B cell (primary cell): ENCODE results near the gene PDE3B. TPM values are rescaled to one million over a fixed set of nuclear protein-coding genes. Genes with fewer than 3 reads are reported as not detected.

Experiments
- ATAC-seq: fragments of 200-7000 bp; cut with Tn5 transposase; one replicate; pipeline ENCODE4 v1.10.0; 2021; ENCODE audit warnings: low read depth, mild to moderate bottlenecking, moderate number of reproducible peaks, moderate library complexity
- CTCF ChIA-PET: fragments of 350-600 bp; sonication (Branson Sonifier 250); formaldehyde crosslinking; loops from one replicate; lab custom pipeline; 2021; ENCODE audit warnings: antibody characterized with exemption, inconsistent platforms; lab: Charles Lee
- POLR2A ChIA-PET: fragments of 350-600 bp; sonication (Branson Sonifier 250); formaldehyde crosslinking; loops from one replicate; lab custom pipeline; 2021; ENCODE audit warnings: antibody characterized with exemption; lab: Charles Lee
- DNase-seq: peaks from one replicate; pipeline ENCODE4 v3.0.0; 2013
- H2AFZ ChIP-seq: 2 replicates; pipeline ENCODE4 v1.6.1; 2012; ENCODE audit warnings: mild to moderate bottlenecking, low read depth, low read length; ENCODE audit not compliant: insufficient read depth, poor library complexity, severe bottlenecking
- H3K27ac ChIP-seq, 2 donors: 1 replicate in 1 of 2; 2 replicates in 1 of 2; pipeline ENCODE4 v1.5.1; 2012 to 2013; ENCODE audit warnings: low read length in 2 of 2, mild to moderate bottlenecking in 2 of 2, moderate library complexity in 1 of 2
- H3K27me3 ChIP-seq, 4 experiments: fragments of 200-600 bp in 1 of 4; sonication (generic) in 1 of 4; replicated peaks in 1 of 4; 1 replicate in 2 of 4; 2 replicates in 2 of 4; pipeline versions ENCODE4 v1.6.1 to v1.7.0; 2013 to 2016; ENCODE audit warnings: low read length in 3 of 4, mild to moderate bottlenecking in 2 of 4, mixed read lengths in 1 of 4, moderate library complexity in 1 of 4; ENCODE audit not compliant: insufficient read depth in 4 of 4, control insufficient read depth in 3 of 4; ENCODE audit errors: control extremely low read depth in 1 of 4
- H3K36me3 ChIP-seq, 2 experiments: replicated peaks in 1 of 2; 1 replicate in 1 of 2; 2 replicates in 1 of 2; pipeline versions ENCODE4 v1.6.1 to v1.7.1; 2013; ENCODE audit warnings: low read length in 1 of 2; ENCODE audit not compliant: insufficient read depth in 2 of 2, control insufficient read depth in 1 of 2; ENCODE audit errors: control extremely low read depth in 1 of 2, extremely low read depth in 1 of 2
- H3K4me1 ChIP-seq, 2 donors: fragments of 200-600 bp in 1 of 2; sonication (generic) in 1 of 2; 1 replicate in 1 of 2; 2 replicates in 1 of 2; pipeline versions ENCODE4 v1.5.1 to v1.6.1; 2013 to 2017; ENCODE audit warnings: low read length in 2 of 2; ENCODE audit not compliant: control insufficient read depth in 2 of 2, insufficient read depth in 2 of 2
- H3K4me2 ChIP-seq: replicated peaks from 2 replicates; pipeline ENCODE3; 2012; ENCODE audit warnings: mild to moderate bottlenecking, low read depth, low read length; ENCODE audit not compliant: poor library complexity, severe bottlenecking
- H3K4me3 ChIP-seq, 5 experiments: fragments of 200-600 bp in 1 of 5; sonication (generic) in 1 of 5; 1 replicate in 3 of 5; 2 replicates in 2 of 5; pipeline versions ENCODE4 v1.5.1 to v1.7.0; 2011 to 2016; ENCODE audit warnings: low read length in 4 of 5, mild to moderate bottlenecking in 4 of 5, low read depth in 2 of 5, control low read depth in 1 of 5, moderate library complexity in 1 of 5; ENCODE audit not compliant: insufficient read depth in 1 of 5; ENCODE audit errors: control extremely low read depth in 1 of 5, extremely low read depth in 1 of 5
- H3K79me2 ChIP-seq: fragments of 200-600 bp; sonication (generic); one replicate; pipeline ENCODE4 v1.6.0; 2016; ENCODE audit warnings: low read length; ENCODE audit not compliant: control insufficient read depth, insufficient read depth
- H3K9ac ChIP-seq: fragments of 200-600 bp; sonication (generic); 2 replicates; pipeline ENCODE4 v1.6.1; 2017; ENCODE audit warnings: mild to moderate bottlenecking, low read length, moderate library complexity
- H3K9me3 ChIP-seq, 3 donors: one replicate each; pipeline versions ENCODE4 v1.6.1 to v1.7.1; 2013; ENCODE audit warnings: low read length in 2 of 3; ENCODE audit not compliant: control insufficient read depth in 2 of 3, insufficient read depth in 1 of 3; ENCODE audit errors: control extremely low read depth in 1 of 3
- H4K20me1 ChIP-seq: 2 replicates; pipeline ENCODE4 v1.6.0; 2012; ENCODE audit warnings: mild to moderate bottlenecking, low read length; ENCODE audit not compliant: insufficient read depth, control insufficient read depth, poor library complexity, severe bottlenecking
- H3K27ac Mint-ChIP-seq: one replicate; pipeline ENCODE4 v1.8.0; 2021; ENCODE audit warnings: mixed read lengths
- H3K27me3 Mint-ChIP-seq: one replicate; pipeline ENCODE4 v1.8.0; 2021; ENCODE audit warnings: mixed read lengths
- H3K4me1 Mint-ChIP-seq: one replicate; pipeline ENCODE4 v1.8.0; 2021; ENCODE audit warnings: mixed read lengths
- H3K4me3 Mint-ChIP-seq: one replicate; pipeline ENCODE4 v1.8.0; 2021; ENCODE audit warnings: mixed read lengths
- H3K9me3 Mint-ChIP-seq: one replicate; pipeline ENCODE4 v1.8.0; 2022; ENCODE audit warnings: mixed read lengths; ENCODE audit not compliant: insufficient read depth
- EZH2 ChIP-seq: IDR thresholded peaks from 2 replicates; pipeline ENCODE4 v1.6.1; 2012; ENCODE audit warnings: borderline replicate concordance, low read depth, mild to moderate bottlenecking, moderate library complexity, low read length; ENCODE audit not compliant: insufficient read depth, poor library complexity, severe bottlenecking
- WGBS: methylation state at CpG from one replicate; pipeline ENCODE4 v1.1.5; 2013; ENCODE audit warnings: missing lambda C conversion rate; ENCODE audit not compliant: insufficient coverage; 5-methylcytosine and 5-hydroxymethylcytosine counted together
- intact Hi-C: fragments of 100-400 bp; cut with micrococcal nuclease; formaldehyde crosslinking; loops from one replicate; pipeline ENCODE4 v1.10.0; 2022
- polyA plus RNA-seq: library from polyadenylated mRNA; depleted of rRNA; stranded (reverse); fragments of >200 nt; gene quantifications from 2 replicates; pipeline ENCODE4 v1.2.3, GENCODE V29; 2012
- small RNA-seq: library from RNA; depleted of rRNA; stranded (forward); fragments of <200 nt; gene quantifications from one replicate; pipeline ENCODE3, GENCODE V24; 2012; ENCODE audit warnings: low replicate concordance, low read depth; ENCODE audit not compliant: insufficient read length
- total RNA-seq, 2 donors: library from RNA; stranded (reverse); fragments of 120-200 nt in 1 of 2; gene quantifications; 1 replicate in 1 of 2; 2 replicates in 1 of 2; pipeline versions ENCODE4 v1.2.3 to v1.2.4, GENCODE V29; 2013 to 2022
- TF ChIP-seq, protein P1 (sequence below): fragments of 200-600 bp; IDR thresholded peaks from one replicate; pipeline ENCODE4 v1.8.0; 2022; ENCODE audit warnings: antibody characterized with exemption, mild to moderate bottlenecking

PDE3B gene
- total and polyA plus RNA-seq, 2 donors (not counting 1 experiment from before 2014, with no cell fraction given), result 1.0 to 60.7 TPM

DNA sequence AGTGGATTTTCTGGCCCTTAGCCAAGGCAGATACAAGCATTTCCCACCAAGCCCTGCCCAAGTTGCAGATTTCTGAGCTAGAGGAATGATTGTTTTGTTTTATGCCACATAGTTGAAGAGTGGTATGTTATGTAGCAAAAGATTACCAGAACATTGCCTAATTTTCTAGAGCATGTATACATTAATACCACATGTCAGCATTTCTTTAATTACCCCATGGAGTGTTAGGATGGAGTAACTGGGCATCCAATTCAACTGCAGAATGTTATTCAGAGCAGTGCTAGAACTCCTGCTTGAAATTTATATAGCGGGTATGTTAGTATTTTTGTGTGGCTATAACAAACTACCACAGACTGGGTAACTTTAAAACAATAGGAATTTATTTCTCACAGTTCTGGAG is 272.8 kb downstream of the PDE3B start:
- Histone ChIP-seq H3K4me1 (no peaks in the 10 kb centered on the region), H3K9me3 (no peaks in the 10 kb centered on the region), H3K4me2 (no peak overlapping the region), H3K36me3 (no peaks in the 10 kb centered on the region), H3K79me2 (no peaks in the 10 kb centered on the region), H4K20me1 (no peaks in the 10 kb centered on the region), H3K4me3 (no peak overlapping the region), H3K27ac (no peak overlapping the region), H2AFZ (no peak overlapping the region), H3K27me3 (peaks cover 0 to 7% (median 0%) of the 10 kb centered on the region in 4 experiments), H3K9ac (no peak overlapping the region)
- WGBS, result no CpG with 5 or more reads among the region's 1 CpG
- intact Hi-C loops, result no loop called here
- DNase-seq (no peak), ATAC-seq (no peak)
- peaks cover 26% of the 10 kb centered on the region for H3K27me3 Mint-ChIP-seq
- H3K4me3 Mint-ChIP-seq, result no peak overlapping the region
- H3K27ac Mint-ChIP-seq, result no peak overlapping the region
- no peaks in the 10 kb centered on the region for H3K4me1 Mint-ChIP-seq
- ChIA-PET CTCF (interaction anchor here (0.7 kb wide), 1 partner anchor 9 kb away, joined by 4 read pairs; no protein-coding TSS in a partner anchor), POLR2A (no interaction called here)
- no peaks in the 10 kb centered on the region for H3K9me3 Mint-ChIP-seq
- TF ChIP-seq, protein P1, sequence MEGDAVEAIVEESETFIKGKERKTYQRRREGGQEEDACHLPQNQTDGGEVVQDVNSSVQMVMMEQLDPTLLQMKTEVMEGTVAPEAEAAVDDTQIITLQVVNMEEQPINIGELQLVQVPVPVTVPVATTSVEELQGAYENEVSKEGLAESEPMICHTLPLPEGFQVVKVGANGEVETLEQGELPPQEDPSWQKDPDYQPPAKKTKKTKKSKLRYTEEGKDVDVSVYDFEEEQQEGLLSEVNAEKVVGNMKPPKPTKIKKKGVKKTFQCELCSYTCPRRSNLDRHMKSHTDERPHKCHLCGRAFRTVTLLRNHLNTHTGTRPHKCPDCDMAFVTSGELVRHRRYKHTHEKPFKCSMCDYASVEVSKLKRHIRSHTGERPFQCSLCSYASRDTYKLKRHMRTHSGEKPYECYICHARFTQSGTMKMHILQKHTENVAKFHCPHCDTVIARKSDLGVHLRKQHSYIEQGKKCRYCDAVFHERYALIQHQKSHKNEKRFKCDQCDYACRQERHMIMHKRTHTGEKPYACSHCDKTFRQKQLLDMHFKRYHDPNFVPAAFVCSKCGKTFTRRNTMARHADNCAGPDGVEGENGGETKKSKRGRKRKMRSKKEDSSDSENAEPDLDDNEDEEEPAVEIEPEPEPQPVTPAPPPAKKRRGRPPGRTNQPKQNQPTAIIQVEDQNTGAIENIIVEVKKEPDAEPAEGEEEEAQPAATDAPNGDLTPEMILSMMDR, result no peak
- TF ChIP-seq EZH2, result no peak

Small RNAs within 50 kb of the gene (small RNA-seq; reads per million reads assigned to genes)
- gene CALCP, result not detected

Other genes starting within 250 kb of the PDE3B start
- gene COPB1, start 144.0 kb upstream of the PDE3B start, total RNA-seq, result 80.2 and 87.6 TPM in 2 replicates
- 32.0 and 40.1 TPM in 2 replicates for gene COPB1, start 144.0 kb upstream of the PDE3B start, polyA plus RNA-seq
- gene PSMA1, start 123.4 kb upstream of the PDE3B start, total RNA-seq, result 115 and 123 TPM in 2 replicates
- 91.4 and 106 TPM in 2 replicates for gene PSMA1, start 123.4 kb upstream of the PDE3B start, polyA plus RNA-seq
- gene CYP2R1, start 248.4 kb downstream of the PDE3B start, total RNA-seq, result 42.4 and 43.6 TPM in 2 replicates
- gene CYP2R1, start 248.4 kb downstream of the PDE3B start, polyA plus RNA-seq, result 8.1 and 11.6 TPM in 2 replicates